Measurements from ENCODE around the gene KDM6A.
"Not testable (repeated sequence)": the region's sequence is repeated elsewhere in the genome, so short reads cannot be mapped to it uniquely, and the experiment has no call there.

KDM6A gene

DNA sequence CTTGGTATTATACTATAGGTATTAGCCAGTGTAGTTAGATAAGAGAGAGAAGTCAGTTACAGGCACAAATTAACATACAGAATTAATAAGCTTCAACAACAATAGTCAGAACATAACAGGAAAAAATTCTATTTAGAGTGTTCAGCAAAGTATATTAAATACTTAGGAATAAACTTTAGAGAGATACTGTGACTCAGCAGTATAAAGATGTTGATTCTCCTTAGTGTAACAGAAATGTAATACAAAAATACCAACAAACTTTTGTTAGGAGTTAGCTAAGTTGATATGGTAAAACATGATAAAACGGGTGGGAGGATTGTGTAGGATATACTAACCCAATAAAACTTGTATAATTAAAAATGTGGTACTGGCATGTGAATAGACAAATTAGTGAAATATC lies 173.4 kb downstream of the KDM6A start:
- no peak overlapping the region for H4K12ac ChIP-seq (ENCODE audit: low read depth, low read length)
- H3K14ac ChIP-seq (ENCODE audit: low read length) = no peak overlapping the region
- H2AK5ac ChIP-seq (ENCODE audit: low read length) = no peak overlapping the region
- H3K27me3 ChIP-seq (ENCODE audit: insufficient read depth, low read length) = no peaks in the 10 kb centered on the region
- no peak overlapping the region for H2BK120ac ChIP-seq (ENCODE audit: insufficient read depth, low read length, poor library complexity)
- no peak overlapping the region for H3K4me2 ChIP-seq (ENCODE audit: low read length)
- H3K79me1 ChIP-seq (ENCODE audit: low read length) = no peaks in the 10 kb centered on the region
- H2AFZ ChIP-seq (ENCODE audit: insufficient read depth, low read length, poor library complexity) = no peak overlapping the region
- H3K36me3 ChIP-seq (ENCODE audit: control insufficient read depth in 1 of 2, insufficient read depth in 2 of 2, low read length in 2 of 2) = no peaks in the 10 kb centered on the region
- no peak overlapping the region for H3K18ac ChIP-seq (ENCODE audit: low read length)
- no peak overlapping the region for H3K9ac ChIP-seq (ENCODE audit: low read length)
- no peak overlapping the region for H4K91ac ChIP-seq (ENCODE audit: low read depth, low read length)
- no peaks in the 10 kb centered on the region for H3K79me2 ChIP-seq (ENCODE audit: control insufficient read depth, insufficient read depth, low read length, poor library complexity)
- H2BK5ac ChIP-seq (ENCODE audit: low read depth, low read length, poor library complexity) = no peak overlapping the region
- DNase-seq = no peak
- H3K4me3 ChIP-seq (ENCODE audit: low read depth, low read length) = no peak overlapping the region
- no peak overlapping the region for H2BK12ac ChIP-seq (ENCODE audit: low read length)
- H4K8ac ChIP-seq (ENCODE audit: low read depth, low read length) = no peak overlapping the region
- no CpG with 5 or more reads among the region's 1 CpG for WGBS (ENCODE audit: extremely low coverage, insufficient coverage, insufficient read length)
- no peaks in the 10 kb centered on the region for H3K4me1 ChIP-seq (ENCODE audit: control insufficient read depth in 1 of 2, insufficient read depth in 2 of 2, low read length in 2 of 2)
- H3K23ac ChIP-seq (ENCODE audit: low read length) = no peak overlapping the region
- H3K4ac ChIP-seq (ENCODE audit: low read depth, low read length) = no peak overlapping the region
- no peak overlapping the region for H3K27ac ChIP-seq (ENCODE audit: low read depth, low read length)
- no peaks in the 10 kb centered on the region for H3K9me3 ChIP-seq (ENCODE audit: insufficient read depth, low read depth, low read length)

GRCh38 chrX:45050558-45050957 lies 177.6 kb downstream of the KDM6A start:
- no peaks in the 10 kb centered on the region for H3K27me3 ChIP-seq (ENCODE audit: insufficient read depth, low read length)
- H3K79me2 ChIP-seq (ENCODE audit: control insufficient read depth, insufficient read depth, low read length, poor library complexity) = no peaks in the 10 kb centered on the region
- H2BK12ac ChIP-seq (ENCODE audit: low read length) = no peak overlapping the region
- H2BK5ac ChIP-seq (ENCODE audit: low read depth, low read length, poor library complexity) = no peak overlapping the region
- H4K8ac ChIP-seq (ENCODE audit: low read depth, low read length) = no peak overlapping the region
- H3K27ac ChIP-seq (ENCODE audit: low read depth, low read length) = no peak overlapping the region
- H3K18ac ChIP-seq (ENCODE audit: low read length) = no peak overlapping the region
- H3K4ac ChIP-seq (ENCODE audit: low read depth, low read length) = no peak overlapping the region
- no peak overlapping the region for H3K23ac ChIP-seq (ENCODE audit: low read length)
- no peaks in the 10 kb centered on the region for H3K79me1 ChIP-seq (ENCODE audit: low read length)
- DNase-seq = no peak
- H3K4me3 ChIP-seq (ENCODE audit: low read depth, low read length) = no peak overlapping the region
- peaks cover 2 to 4% of the 10 kb centered on the region in 2 experiments for H3K36me3 ChIP-seq (ENCODE audit: control insufficient read depth in 1 of 2, insufficient read depth in 2 of 2, low read length in 2 of 2)
- H2BK120ac ChIP-seq (ENCODE audit: insufficient read depth, low read length, poor library complexity) = no peak overlapping the region
- H2AK5ac ChIP-seq (ENCODE audit: low read length) = no peak overlapping the region
- H3K4me1 ChIP-seq (ENCODE audit: control insufficient read depth in 1 of 2, insufficient read depth in 2 of 2, low read length in 2 of 2) = no peaks in the 10 kb centered on the region
- H4K12ac ChIP-seq (ENCODE audit: low read depth, low read length) = no peak overlapping the region
- H3K9ac ChIP-seq (ENCODE audit: low read length) = no peak overlapping the region
- H3K9me3 ChIP-seq (ENCODE audit: insufficient read depth, low read depth, low read length) = no peaks in the 10 kb centered on the region
- no peak overlapping the region for H3K14ac ChIP-seq (ENCODE audit: low read length)
- H4K91ac ChIP-seq (ENCODE audit: low read depth, low read length) = no peak overlapping the region
- H2AFZ ChIP-seq (ENCODE audit: insufficient read depth, low read length, poor library complexity) = no peak overlapping the region
- no peak overlapping the region for H3K4me2 ChIP-seq (ENCODE audit: low read length)

DNA sequence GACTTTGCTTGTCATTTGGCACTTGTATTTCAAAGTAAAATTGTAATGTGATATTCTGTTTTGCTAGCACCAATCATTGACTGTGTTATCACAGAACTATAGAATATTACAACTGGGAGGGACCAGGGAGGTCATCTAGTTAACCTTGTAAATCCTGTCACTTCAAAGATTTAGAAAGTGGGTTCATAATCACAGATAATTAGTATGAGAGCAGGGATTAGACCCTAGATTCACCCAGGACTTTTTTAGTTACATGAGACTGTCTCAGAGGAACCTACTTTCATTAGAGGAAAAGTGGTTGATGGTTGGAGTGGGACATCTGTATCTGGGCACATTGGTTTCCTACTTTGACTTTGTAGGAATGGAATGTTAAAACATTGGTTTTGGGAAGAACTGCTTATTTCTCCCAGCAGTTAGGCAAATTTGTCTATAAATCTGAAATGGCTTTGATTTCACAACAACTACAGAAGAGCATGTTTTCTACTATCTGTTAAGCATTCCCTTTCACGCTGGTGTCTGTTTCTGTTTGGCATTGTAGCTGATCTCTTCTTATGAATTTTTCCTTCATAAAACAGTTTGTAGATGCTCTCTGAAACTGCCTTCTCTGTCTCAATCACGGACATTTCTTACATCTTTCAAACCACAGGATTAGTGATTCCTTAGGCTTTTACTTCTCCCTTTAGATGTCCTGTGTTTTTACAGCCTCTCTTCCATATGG lies 183.6 kb downstream of the KDM6A start:
- no peak overlapping the region for H4K91ac ChIP-seq (ENCODE audit: low read depth, low read length)
- no peak overlapping the region for H3K27ac ChIP-seq (ENCODE audit: low read depth, low read length)
- no CpG with 5 or more reads among the region's 2 CpGs for WGBS (ENCODE audit: extremely low coverage, insufficient coverage, insufficient read length)
- no peak overlapping the region for H4K8ac ChIP-seq (ENCODE audit: low read depth, low read length)
- H2BK5ac ChIP-seq (ENCODE audit: low read depth, low read length, poor library complexity) = no peak overlapping the region
- no peak overlapping the region for H3K4me2 ChIP-seq (ENCODE audit: low read length)
- H3K36me3 ChIP-seq (ENCODE audit: control insufficient read depth in 1 of 2, insufficient read depth in 2 of 2, low read length in 2 of 2) = peaks cover 7 to 8% of the 10 kb centered on the region in 2 experiments
- no peak overlapping the region for H2BK12ac ChIP-seq (ENCODE audit: low read length)
- no peaks in the 10 kb centered on the region for H3K9me3 ChIP-seq (ENCODE audit: insufficient read depth, low read depth, low read length)
- no peaks in the 10 kb centered on the region for H3K4me1 ChIP-seq (ENCODE audit: control insufficient read depth in 1 of 2, insufficient read depth in 2 of 2, low read length in 2 of 2)
- no peak overlapping the region for H3K9ac ChIP-seq (ENCODE audit: low read length)
- H3K18ac ChIP-seq (ENCODE audit: low read length) = no peak overlapping the region
- H3K4ac ChIP-seq (ENCODE audit: low read depth, low read length) = no peak overlapping the region
- no peak overlapping the region for H4K12ac ChIP-seq (ENCODE audit: low read depth, low read length)
- H3K79me1 ChIP-seq (ENCODE audit: low read length) = no peaks in the 10 kb centered on the region
- no peaks in the 10 kb centered on the region for H3K79me2 ChIP-seq (ENCODE audit: control insufficient read depth, insufficient read depth, low read length, poor library complexity)
- H3K27me3 ChIP-seq (ENCODE audit: insufficient read depth, low read length) = no peaks in the 10 kb centered on the region
- DNase-seq = no peak
- no peak overlapping the region for H2AK5ac ChIP-seq (ENCODE audit: low read length)
- no peak overlapping the region for H3K14ac ChIP-seq (ENCODE audit: low read length)
- H3K23ac ChIP-seq (ENCODE audit: low read length) = no peak overlapping the region
- H3K4me3 ChIP-seq (ENCODE audit: low read depth, low read length) = no peak overlapping the region
- no peak overlapping the region for H2BK120ac ChIP-seq (ENCODE audit: insufficient read depth, low read length, poor library complexity)
- H2AFZ ChIP-seq (ENCODE audit: insufficient read depth, low read length, poor library complexity) = no peak overlapping the region

- H4K8ac ChIP-seq (ENCODE audit: low read depth, low read length); H2AFZ ChIP-seq (ENCODE audit: insufficient read depth, low read length, poor library complexity); H3K9me3 ChIP-seq (ENCODE audit: insufficient read depth, low read depth, low read length); H3K4me1 ChIP-seq (ENCODE audit: control insufficient read depth in 1 of 2, insufficient read depth in 2 of 2, low read length in 2 of 2); H3K4ac ChIP-seq (ENCODE audit: low read depth, low read length); H2BK120ac ChIP-seq (ENCODE audit: insufficient read depth, low read length, poor library complexity); H3K27me3 ChIP-seq (ENCODE audit: insufficient read depth, low read length); H3K4me3 ChIP-seq (ENCODE audit: low read depth, low read length); H3K79me2 ChIP-seq (ENCODE audit: control insufficient read depth, insufficient read depth, low read length, poor library complexity); H2AK5ac ChIP-seq (ENCODE audit: low read length); H3K9ac ChIP-seq (ENCODE audit: low read length); H4K12ac ChIP-seq (ENCODE audit: low read depth, low read length); H3K27ac ChIP-seq (ENCODE audit: low read depth, low read length); H2BK5ac ChIP-seq (ENCODE audit: low read depth, low read length, poor library complexity); H3K18ac ChIP-seq (ENCODE audit: low read length); DNase-seq; H3K14ac ChIP-seq (ENCODE audit: low read length); H2BK12ac ChIP-seq (ENCODE audit: low read length); H3K23ac ChIP-seq (ENCODE audit: low read length); H3K79me1 ChIP-seq (ENCODE audit: low read length); H4K91ac ChIP-seq (ENCODE audit: low read depth, low read length); H3K4me2 ChIP-seq (ENCODE audit: low read length): not testable (repeated sequence)
- WGBS (ENCODE audit: extremely low coverage, insufficient coverage, insufficient read length) = no CpG with 5 or more reads among the region's 2 CpGs
- H3K36me3 ChIP-seq (ENCODE audit: control insufficient read depth in 1 of 2, insufficient read depth in 2 of 2, low read length in 2 of 2) = peaks cover 10% of the 10 kb centered on the region in 2 experiments
Measured at GRCh38 chrX:45059906-45060305, 186.9 kb downstream of the KDM6A start.

Measured in trophoblast cell (in vitro differentiated cells and primary cell).